HG02623 (cell line): ENCODE results near the gene FUT2.
"Not testable (repeated sequence)": the region's sequence is repeated elsewhere in the genome, so short reads cannot be mapped to it uniquely, and the experiment has no call there.

Source experiments
- ATAC-seq: cut with Tn5 transposase; IDR thresholded peaks from one replicate; pipeline ENCODE4 v1.9.1; 2021; ENCODE audit warnings: moderate library complexity; ENCODE audit not compliant: unreplicated experiment

Gene FUT2

DNA sequence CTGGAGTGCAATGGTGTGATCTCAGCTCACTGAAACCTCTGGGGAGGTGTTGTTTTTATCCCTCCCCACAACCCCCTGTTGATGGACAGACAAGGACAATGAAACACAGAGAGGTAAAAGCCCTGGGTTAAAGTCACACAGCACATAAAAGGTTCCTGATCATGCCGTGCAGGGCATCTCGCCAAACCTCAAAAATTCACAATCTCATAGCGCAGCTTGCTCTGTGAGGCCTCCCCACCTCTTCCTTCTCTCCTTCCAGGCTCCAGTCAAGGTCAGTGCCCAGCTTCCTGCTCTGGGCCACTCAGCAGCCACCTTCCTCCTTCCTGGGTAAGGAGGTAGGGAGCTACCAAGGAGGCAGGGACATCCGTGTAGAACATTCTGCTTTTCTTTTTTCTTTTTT lies 2.3 kb downstream of the FUT2 start:
- ATAC-seq = no peak

DNA sequence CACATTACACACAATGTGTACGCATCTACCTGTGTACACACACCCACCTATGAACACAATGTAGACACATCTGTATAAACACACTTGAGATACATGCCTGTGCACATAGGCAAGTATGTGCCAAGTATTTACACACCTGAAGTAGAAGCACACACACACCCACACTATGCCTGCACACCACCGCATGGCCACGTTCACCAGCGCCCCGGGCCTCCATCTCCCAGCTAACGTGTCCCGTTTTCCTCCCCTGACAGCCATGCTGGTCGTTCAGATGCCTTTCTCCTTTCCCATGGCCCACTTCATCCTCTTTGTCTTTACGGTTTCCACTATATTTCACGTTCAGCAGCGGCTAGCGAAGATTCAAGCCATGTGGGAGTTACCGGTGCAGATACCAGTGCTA lies 6.9 kb downstream of the FUT2 start:
- ATAC-seq = no peak

- ATAC-seq = no peak
Observed at GRCh38 chr19:48703316-48703715, 7.5 kb downstream of the FUT2 start.

DNA sequence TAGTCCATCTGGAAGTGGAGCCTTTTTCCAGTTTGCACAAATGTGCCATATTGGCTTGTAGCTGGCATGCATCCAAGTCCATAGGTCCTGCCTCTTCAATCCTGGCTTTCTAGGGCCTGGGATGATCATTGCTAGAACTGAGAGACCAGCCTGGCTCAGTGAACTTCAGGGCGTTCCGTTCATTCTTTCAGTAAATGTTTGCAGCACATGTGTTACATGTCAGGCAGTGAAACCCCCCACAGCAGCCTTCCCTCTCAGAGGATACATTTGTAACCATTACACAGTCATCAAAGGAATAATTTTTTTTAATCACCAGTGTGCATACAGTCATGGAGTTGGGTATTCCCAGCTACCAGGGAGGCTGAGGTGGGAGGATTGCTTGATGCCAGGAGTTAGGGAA lies 9.7 kb downstream of the FUT2 start:
- ATAC-seq = no peak

DNA sequence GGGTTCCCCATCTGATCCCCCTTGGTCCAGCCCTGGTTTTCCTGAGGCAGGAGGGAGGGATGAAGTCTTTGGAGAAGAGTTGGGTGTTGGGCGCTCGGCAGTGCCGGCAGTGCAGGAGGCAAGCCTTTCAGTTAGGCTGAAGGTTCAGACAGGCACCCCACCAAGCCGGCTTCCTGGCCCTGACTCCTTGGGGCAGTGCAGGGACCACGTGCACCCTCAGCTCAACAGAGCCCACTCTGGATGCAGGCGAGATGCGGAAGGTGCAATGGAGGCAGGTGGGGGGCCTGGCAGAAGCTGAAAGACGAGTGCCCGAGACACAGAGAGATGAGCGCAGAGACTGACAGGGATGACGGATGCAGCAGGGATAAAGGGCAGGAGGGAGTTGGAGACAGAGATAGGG lies 12.7 kb downstream of the FUT2 start:
- no peak for ATAC-seq

DNA sequence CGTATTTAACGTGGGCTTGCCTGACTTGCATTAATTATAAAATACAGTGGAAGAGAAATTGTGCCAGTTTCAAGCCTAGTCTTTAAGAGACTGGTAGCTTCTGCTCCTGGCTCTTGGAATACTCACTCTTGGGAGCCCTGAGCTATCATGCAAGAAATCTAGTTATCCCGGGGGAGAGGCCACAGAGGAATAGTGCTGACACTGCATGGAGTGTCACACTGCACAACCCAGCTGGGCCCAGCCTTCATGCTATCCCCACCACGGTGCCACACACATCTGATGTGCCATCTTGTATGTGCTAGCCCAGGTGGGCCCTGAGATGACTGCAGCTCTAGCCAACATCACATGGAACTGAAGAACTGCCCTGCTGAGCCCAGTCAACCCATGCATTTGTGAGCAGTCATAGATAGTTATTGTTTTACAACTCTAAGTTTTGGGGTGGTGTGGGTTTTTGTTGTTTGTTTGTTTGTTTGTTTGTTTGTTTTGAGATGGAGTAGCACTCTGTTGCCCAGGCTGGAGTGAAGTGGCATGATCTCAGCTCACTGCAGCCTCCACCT lies 15.4 kb downstream of the FUT2 start:
- ATAC-seq = no peak

DNA sequence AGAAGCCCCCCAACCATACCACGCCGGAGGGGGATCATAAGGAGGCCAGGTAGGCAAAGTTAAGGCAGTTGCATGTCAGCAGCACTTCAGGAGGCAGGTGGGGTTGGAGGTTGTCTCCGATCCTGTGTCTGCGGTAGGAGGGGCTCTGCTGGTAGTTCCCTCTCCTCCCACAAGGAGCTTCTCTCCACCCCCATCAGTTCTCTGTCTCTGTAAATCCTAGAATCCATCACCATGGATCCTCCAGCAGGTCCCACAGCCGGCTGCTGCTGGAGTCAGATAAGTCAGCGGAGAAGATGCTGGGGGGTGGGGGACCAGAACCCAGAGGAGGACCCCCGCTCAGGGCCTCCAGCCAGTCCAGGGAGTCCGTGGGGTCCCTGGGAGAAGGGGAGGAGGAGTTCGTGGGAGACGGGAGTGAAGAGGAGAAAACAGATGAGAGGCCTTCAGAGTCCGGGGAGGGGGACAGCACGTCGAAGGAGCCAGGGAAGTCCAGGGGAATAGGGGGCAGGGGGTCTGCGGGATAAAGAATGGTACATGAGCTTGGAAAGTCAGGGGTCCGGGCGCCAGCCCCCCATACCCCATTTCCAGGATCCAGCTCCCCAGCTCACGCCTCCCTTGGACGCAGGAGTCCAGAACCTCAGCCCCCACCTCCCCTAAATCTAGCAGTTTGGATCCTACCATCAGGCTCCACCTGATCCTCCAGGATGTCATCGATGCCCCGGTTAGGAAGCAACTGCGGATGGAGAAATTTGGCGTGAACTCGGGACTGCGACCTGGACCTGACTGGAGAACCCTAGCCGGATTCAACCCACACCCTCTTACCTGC lies 17.5 kb downstream of the FUT2 start:
- ATAC-seq = no peak

DNA sequence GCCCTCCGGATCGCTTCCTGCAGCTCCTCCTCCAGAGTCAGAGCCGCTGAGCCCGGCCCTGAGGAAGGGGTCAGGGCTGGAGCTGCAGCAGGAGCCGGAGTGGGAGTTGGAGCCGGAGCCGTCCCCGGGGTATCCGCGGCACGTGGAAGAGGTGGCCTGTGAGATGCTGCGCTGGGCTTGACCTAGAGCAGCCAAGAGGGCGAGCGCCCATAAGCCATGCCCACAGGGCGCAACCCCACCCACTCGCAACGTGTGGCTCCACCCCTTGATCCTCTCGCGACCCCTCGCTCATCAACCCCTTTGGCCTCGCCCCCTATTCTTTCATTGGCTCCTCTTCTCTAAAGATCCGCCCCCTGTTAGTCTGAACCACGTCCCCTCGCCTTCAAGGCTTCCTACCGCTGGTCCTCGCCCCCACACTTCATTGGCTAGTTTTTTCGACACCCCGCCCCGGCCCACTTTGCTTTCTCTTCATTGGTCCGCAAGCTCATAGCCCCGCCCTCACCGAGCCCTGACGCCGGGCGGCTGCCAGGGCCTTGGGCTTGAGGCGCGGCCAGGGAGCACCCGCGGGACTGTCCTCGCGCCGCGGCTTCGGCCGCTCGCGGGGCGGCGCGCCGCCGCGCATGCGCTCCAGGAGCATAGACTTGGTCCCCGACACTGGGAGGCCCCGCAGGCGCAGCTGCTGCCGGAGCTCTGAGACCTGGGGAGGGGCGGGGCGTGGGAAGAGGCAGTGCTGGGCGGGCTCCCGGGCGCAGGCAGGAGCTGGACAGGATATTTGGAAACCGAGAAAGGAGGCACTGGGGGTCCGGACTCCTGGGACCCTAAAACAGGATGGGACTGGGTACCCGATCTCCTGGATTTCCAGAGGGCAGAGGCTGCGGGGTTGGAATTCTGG lies 18.3 kb downstream of the FUT2 start:
- peak; percentile 77 for ATAC-seq

GRCh38 chr19:48714759-48715675 lies 19.2 kb downstream of the FUT2 start:
- no peak for ATAC-seq

DNA sequence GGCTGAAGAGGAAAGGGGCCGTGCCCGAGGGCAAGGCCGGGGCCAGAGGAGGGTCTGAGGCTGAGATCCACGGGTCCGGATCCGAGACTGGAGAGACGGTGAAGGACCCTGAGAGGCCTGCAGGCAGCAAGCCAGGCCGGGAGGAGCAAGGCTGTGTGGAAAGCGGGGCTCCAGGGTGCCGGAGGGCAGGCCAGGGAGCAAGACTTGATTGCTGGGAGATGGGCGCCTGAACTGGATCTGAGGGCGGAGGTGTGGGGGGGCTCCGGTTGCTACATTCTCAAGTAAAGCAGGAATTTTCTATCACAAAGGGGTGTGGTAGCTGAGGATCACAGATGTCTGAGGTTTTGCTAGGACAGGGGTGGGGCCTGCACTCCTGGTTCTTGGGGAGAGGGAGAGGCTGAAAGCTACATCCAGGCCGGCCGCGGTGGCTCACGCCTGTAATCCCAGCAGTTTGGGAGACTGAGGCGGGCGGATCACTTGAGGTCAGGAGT lies 20.0 kb downstream of the FUT2 start:
- no peak for ATAC-seq

DNA sequence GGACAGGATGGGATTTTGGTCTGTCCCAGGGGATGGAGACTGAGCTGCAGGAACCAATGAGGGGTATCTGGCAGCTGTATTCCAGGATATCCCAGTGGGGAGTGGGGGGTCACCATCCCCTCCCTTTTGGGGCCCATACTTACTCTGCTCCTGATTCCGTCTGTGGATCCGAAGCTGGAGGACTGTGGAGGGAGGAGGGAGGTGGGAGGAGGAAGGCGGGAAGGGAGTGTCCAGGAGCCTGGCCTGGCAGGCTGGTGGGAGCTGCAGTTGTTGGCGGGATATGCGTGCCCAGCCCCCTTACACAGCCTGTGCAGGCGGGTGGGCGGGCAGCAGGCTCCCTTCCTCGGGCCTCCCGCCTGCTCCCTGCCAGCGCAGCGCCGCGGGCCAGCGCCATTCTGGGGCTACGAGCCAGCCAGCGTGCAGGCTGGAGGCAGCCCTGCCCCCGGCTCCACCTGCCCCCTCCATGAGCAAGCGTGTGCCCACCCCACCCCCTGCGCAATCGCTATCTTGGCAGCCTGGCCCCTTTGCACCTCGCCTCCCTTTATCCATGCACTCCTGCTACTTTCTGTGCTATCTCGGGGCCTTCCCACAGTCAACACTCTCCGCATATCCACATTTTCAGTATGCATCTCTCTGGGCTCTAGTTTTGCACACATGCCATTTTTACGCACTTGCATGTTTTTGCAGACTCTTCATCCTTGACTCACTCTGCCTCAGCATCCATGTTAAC lies 21.0 kb downstream of the FUT2 start:
- ATAC-seq = no peak

DNA sequence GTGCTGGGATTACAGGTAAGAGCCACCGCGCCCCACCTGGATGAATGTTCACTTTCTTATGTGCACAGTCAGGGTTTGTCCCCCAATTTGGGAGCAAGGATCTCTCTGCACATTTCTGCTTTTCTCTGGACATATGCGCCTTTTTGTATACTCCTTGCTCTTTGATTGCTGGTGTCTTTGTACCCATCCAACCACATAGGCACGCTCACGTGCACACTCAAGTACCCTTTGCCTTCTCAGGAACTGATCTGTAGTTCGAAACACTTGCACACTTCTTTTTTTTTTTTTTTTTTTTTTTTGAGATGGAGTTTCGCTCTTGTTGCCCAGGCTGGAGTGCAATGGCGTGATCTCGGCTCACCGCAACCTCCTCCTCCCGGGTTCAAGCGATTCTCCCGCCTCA lies 22.3 kb downstream of the FUT2 start:
- not testable (repeated sequence) for ATAC-seq

- ATAC-seq = no peak
Observed at GRCh38 chr19:48718711-48719231, 23.0 kb downstream of the FUT2 start.

DNA sequence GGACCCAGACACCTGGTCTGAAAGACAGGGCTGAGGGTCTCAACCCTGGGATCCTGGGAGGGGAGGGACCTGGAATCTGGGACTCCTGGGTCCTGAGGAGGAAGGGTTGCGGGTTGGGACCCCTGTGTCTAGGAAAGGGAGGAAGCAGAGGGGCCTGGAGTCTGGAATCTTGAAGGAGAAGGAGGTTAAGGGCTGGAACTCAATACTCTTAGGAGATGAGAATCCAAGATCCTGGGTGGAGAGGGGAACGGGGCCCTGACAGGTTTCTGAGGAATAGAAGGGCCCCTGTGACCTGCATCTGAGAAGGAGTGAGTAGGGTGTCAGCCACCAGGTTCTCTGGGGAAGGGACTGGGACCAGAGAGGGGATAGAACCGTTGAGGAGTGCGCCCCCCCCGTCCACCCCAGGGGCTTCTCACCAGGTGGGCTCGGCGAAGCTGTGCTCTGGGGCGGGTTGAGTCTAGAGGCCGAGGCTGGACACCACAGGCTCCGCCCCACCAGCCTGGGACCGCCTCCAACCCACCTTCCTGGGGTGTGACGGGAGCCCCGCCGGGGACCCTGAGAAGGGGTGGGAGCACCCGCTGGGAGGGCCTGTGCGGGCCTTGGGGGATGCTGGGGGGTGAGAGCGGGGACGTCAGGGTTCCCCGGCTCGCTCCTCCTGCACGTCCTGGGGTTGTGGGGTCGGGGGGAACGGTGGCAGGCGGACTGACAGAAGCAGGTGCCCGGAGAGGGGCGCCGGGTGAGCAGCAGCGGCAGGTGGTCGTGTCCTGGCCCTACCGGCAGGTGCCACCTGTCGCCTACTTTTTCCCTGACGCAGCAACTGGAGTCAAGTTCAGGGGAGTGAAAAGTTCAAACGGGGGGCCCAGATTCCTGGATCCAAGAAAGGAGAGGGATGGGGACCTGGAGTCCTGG lies 23.7 kb downstream of the FUT2 start, which contains the start of gene MAMSTR:
TSS of gene MAMSTR (minus strand) at position 463 of the 909 bp plus-strand sequence. CDS start 694 bp downstream, outside the sequence.
- ATAC-seq = no peak

DNA sequence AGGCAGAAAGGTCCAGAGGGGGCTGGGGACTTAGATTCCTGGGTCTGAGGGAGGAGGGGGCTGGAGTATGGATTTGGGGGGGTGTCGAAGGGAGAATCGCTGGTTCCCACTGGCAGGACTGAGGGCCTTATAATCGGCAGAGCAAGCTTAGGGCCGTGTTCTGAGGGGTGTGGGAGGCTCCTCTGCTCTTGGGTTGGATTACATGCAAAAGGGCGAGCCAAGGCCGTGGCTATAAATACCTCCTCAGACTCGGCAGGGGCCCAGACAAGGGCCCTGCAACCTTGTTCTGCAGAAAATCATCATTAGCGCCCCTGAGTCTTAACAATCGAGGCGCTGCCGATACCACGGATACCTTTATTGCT lies 24.5 kb downstream of the FUT2 start:
- ATAC-seq = no peak

GRCh38 chr19:48720613-48721296 lies 25.0 kb downstream of the FUT2 start:
- ATAC-seq = peak; percentile 71

GRCh38 chr19:48722196-48722708 lies 26.5 kb downstream of the FUT2 start:
- no peak for ATAC-seq
